Esophagus mucosa (tissue), 1 donor: ENCODE data around the gene CHRNA10. TPM values are rescaled to one million over a fixed set of nuclear protein-coding genes. Genes with fewer than 3 reads are reported as not detected.
"Not testable (repeated sequence)": the region's sequence is repeated elsewhere in the genome, so short reads cannot be mapped to it uniquely, and the experiment has no call there.

ENCODE experiments used
- ATAC-seq: fragments of 200-7000 bp; cut with Tn5 transposase; one replicate; pipeline ENCODE4 v1.9.1; 2020
- total RNA-seq: library from RNA; stranded (reverse); gene quantifications from one replicate; pipeline ENCODE4 v1.2.4, GENCODE V29; 2023
- donor health status: DM: yes; HTN: yes; CAD: no.

Gene CHRNA10
- total RNA-seq, 1 donor from 2014 or later: 0.64 TPM

GRCh38 chr11:3665336-3666022, 5.7 kb downstream of the CHRNA10 start:
- ATAC-seq: no peak

- ATAC-seq: no peak
Measured at GRCh38 chr11:3664032-3664630, 7.1 kb downstream of the CHRNA10 start.

- ATAC-seq: no peak
Measured at GRCh38 chr11:3662856-3663255, 8.3 kb downstream of the CHRNA10 start.

DNA sequence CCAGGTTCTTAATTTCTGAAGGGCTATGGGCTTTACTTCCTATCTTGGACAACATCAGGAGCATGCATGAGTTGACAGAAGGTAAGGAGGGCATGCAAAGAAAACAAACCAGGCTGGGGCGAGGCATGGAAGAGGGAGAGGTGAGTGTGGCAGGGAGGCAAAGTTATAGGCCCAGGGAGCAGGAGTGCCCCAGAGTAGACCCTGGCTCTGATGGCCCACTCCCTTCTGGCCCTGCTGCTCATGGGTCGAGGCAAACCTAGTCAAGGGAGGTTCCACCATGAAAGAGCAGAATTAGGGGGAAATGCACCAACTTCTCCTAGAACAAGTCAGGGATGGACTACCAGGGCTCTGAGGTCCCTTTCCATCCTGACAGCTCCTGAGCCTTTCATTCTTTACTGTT, 10.2 kb downstream of the CHRNA10 start:
- no peak for ATAC-seq

- ATAC-seq: no peak
Measured at GRCh38 chr11:3659595-3660515, 11.3 kb downstream of the CHRNA10 start.

GRCh38 chr11:3658252-3658651, 12.9 kb downstream of the CHRNA10 start:
- no peak for ATAC-seq

- ATAC-seq: not testable (repeated sequence)
Measured at GRCh38 chr11:3657331-3657730, 13.9 kb downstream of the CHRNA10 start.

- ATAC-seq: no peak
Measured at GRCh38 chr11:3655547-3655946, 15.6 kb downstream of the CHRNA10 start.

- not testable (repeated sequence) for ATAC-seq
Measured at GRCh38 chr11:3652514-3652913, 18.7 kb downstream of the CHRNA10 start.

DNA sequence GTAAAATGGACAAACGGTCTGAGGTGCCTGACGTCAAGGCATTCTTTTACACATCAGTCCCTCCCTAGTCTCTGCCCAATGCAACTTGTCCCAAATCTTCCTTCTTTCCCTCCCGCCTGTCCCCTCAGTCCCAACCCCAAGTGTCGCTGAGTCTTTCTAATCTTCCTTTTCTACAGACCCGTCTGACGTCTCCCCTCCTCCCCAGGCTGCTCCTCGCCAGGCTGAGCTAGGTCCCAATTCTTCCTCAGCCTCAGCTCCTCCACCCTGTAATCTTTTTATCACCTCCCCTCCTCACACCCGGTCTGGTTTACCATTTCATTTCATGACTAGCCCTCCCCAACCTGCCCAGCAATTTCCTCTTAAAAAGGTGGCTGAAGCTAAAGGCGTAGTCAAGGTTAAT, 21.8 kb downstream of the CHRNA10 start:
- not testable (repeated sequence) for ATAC-seq

GRCh38 chr11:3648843-3649242, 22.3 kb downstream of the CHRNA10 start:
- ATAC-seq: not testable (repeated sequence)

DNA sequence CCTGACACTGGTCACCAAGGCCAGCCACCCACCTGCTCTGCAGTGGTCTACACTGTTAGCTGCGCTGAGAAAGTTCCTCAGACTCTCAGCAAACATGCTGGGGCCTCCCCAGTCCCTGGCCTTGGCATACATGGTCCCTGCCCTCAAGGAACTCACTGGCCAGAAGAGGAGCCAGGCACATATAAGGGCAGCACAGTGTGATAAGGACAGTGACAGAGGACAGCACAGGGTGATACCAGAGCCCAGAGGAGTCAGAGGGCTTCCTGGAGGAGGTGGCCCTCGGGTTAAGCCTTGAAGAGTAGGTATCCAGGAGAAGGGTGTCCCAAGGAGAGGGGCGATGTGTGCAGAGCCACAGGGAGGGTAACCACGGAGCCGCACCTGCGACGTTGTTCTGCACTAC, 25.6 kb downstream of the CHRNA10 start:
- ATAC-seq: no peak

DNA sequence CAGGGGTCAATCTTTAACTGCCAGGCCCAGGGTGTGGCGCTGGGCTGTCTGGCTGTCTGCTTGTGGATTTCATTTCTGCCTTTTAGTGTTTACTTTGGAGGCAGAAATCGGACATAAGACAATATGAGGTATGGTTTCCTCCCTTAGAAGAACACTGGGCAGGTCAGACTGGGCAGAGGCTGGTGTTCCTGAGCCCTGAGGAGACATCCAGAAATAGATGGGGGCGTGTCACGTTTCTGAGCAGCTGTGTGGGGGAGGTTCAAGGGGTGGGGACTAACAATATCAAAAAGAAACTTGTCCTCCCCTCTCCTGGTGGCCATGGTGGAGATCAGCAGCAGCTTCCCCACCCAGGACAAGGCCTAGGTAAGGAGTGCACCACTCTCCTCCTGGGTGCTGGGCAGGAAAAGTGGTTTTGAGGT, 26.4 kb downstream of the CHRNA10 start, which contains the start of gene ART1:
TSS of gene ART1 (plus strand) at position 312 of the 419 bp plus-strand sequence. CDS start 14,086 bp downstream, outside the sequence.
- ATAC-seq: no peak

- ATAC-seq: not testable (repeated sequence)
Measured at GRCh38 chr11:3643102-3643546, 28.1 kb downstream of the CHRNA10 start.

DNA sequence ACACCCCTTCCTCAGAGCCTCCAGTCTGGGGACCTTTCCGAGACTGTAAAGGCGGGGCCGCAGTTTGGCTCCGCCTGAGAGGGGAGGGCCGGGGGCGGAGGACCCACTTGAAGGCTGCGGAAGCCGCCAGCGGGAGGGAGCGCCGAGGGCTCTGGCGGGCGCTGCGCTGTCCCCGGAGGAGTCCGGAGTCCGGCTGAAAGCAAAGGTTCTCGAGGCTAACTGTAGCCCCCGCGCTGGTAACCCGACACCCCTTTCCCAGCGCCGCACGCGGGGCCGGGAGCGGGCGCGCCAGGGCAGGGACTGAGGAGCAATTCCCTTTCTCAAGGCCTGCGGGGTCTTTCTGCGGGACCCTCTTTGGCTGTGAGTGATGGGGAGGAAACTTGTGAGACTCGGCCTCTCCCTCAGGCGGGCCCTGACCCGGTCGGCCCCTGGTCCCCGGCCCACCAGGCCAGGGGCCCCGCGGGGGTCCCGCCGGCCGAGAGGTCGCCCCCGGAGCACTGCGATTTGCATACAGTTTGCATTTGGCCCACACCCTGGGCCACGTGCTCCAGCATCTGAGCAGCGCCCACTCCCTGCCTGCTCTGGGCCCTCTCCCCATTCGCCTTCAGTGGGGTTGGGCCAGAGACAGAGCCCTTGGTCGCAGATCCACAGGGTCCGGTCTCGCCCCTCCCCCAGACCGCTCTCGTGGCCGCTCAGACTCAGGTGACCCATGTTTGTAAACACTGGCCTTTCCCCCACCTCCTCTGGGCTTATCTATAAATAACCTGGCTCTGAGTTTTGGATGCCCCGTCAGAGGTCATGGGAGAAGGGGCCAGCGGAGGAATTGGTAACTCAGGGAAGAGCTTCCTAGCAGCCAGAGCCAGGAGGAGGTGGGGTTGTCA, 28.9 kb downstream of the CHRNA10 start:
- peak; percentile 67 for ATAC-seq

- no peak for ATAC-seq
Measured at GRCh38 chr11:3641701-3642070, 29.5 kb downstream of the CHRNA10 start, which contains the start of gene ART5. ART5 (minus strand) TSS chr11:3641992; CDS start chr11:3641862, 130 bp downstream.

DNA sequence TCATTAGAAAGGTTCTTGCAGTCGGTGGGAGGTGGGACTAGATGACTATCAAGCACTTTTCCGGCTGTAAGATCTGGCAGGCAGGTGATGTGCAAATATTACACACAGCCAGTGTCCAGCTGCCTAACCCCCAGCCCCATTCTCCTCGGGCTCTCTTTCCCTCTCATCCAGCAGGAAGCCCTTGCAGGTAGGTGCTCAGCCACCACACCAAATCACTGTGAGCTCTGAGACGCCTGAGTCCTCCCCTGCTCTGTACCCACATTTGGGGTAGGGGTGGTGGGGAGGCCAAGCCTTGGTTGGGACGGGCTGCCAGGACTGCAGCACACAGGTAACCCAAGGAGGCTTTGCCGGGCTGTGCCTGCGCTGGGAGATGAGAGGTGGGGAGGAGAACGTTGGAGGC, 30.0 kb downstream of the CHRNA10 start:
- ATAC-seq: no peak

DNA sequence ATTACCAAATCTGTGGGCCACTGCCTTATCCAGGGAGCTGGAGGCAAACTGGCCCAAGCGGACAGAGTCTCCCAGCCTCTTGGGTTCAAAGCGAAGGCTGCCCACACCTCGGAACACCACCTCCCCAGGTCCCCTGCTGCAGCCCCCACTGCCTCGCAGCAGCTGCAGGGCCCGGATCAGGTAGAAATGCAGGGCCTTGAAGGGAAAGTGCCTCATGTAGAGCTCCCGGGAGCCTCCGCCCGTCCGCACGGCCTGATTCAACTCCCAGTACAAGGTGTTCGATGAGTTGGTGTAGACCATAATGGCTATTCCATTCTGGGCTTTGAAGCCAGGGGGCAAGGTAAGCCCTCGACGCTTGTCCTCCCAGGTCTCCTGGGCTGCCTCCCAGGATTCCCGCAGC, 31.3 kb downstream of the CHRNA10 start:
- no peak for ATAC-seq

DNA sequence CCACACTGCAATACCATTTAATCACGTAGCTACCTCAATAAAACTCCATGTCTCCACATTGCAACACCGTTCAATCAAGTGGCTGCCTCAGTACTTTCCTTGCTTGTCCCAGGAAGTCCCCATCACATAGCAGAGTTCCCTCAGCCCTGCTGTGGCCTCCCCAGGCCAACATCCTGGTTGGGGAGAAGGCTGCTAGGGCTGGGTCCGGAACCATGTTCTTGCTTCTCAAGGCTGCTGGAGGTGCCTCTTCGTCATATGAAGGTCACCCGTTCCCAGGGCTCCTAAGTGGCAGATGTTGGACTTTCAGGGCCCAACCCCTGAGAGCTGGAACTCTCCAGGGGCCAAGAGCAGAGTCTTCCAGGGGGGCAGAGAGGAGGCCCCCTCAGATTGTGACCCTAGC, 32.7 kb downstream of the CHRNA10 start:
- no peak for ATAC-seq

DNA sequence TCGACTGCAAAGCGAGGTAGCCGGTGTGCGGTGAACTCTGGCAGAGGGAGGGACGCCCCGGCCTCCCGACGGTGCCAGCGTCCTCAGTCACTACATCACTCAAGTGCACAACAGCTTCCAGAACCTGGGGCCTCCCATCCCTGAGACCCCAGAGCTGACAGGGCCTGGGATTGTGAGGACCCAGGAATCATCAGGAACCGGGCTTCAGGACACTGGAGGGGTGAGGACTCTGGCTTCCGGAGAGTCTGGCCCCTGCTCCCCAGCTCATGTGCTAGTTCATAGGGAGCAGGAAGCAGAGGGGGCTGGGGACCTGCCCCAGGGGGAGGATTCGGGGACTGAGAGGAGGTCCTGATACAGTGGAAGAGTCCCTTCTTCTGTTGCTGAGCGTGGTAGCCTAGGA, 34.0 kb downstream of the CHRNA10 start:
- ATAC-seq: no peak

GRCh38 chr11:3635641-3636375, 35.4 kb downstream of the CHRNA10 start:
- ATAC-seq: no peak
